Naive thymus-derived CD4-positive, alpha-beta T cell (primary cell): ENCODE results near the gene NTNG1. TPM values are rescaled to one million over a fixed set of nuclear protein-coding genes. Genes with fewer than 3 reads are reported as not detected.

Source experiments
- ATAC-seq: fragments of 150-1000 bp; cut with Tn5 transposase; 2 replicates; pipeline ENCODE4 v1.10.0; 2021; ENCODE audit warnings: mild to moderate bottlenecking, moderate library complexity
- CTCF ChIA-PET: fragments of 350-600 bp; sonication (Branson Sonifier 250); formaldehyde crosslinking; loops from one replicate; lab custom pipeline; 2021; ENCODE audit warnings: antibody characterized with exemption; lab: Charles Lee
- POLR2A ChIA-PET: fragments of 350-600 bp; sonication (Branson Sonifier 250); formaldehyde crosslinking; loops from one replicate; lab custom pipeline; 2021; ENCODE audit warnings: antibody characterized with exemption, inconsistent platforms; lab: Charles Lee
- DNase-seq, 9 donors: peaks; one replicate each; pipeline versions ENCODE4 v3.0.0 to v3.0.0-alpha.2; 2020 to 2022; ENCODE audit warnings: mixed read lengths in 1 of 9
- H3K27ac ChIP-seq: one replicate; pipeline ENCODE4 v1.7.0; 2013; ENCODE audit warnings: mild to moderate bottlenecking, low read depth, low read length, moderate library complexity
- H3K27me3 ChIP-seq, 2 donors: one replicate each; pipeline ENCODE4 v1.7.0; 2013; ENCODE audit warnings: low read length in 2 of 2, mild to moderate bottlenecking in 2 of 2, moderate library complexity in 2 of 2; ENCODE audit not compliant: control insufficient read depth in 2 of 2, insufficient read depth in 2 of 2
- H3K36me3 ChIP-seq, 3 experiments: 1 replicate in 2 of 3; 2 replicates in 1 of 3; pipeline ENCODE4 v1.7.0; 2013; ENCODE audit warnings: low read length in 3 of 3, mild to moderate bottlenecking in 3 of 3, moderate library complexity in 1 of 3; ENCODE audit not compliant: insufficient read depth in 3 of 3, control insufficient read depth in 2 of 3
- H3K4me1 ChIP-seq, 2 donors: one replicate each; pipeline ENCODE4 v1.7.0; 2013; ENCODE audit warnings: low read length in 2 of 2, mild to moderate bottlenecking in 2 of 2, moderate library complexity in 1 of 2; ENCODE audit not compliant: control insufficient read depth in 2 of 2, insufficient read depth in 2 of 2
- H3K4me3 ChIP-seq: 2 replicates; pipeline ENCODE4 v1.7.0; 2013; ENCODE audit warnings: mild to moderate bottlenecking, low read length
- H3K9me3 ChIP-seq, 3 experiments: 1 replicate in 2 of 3; 2 replicates in 1 of 3; pipeline ENCODE4 v1.7.0; 2013; ENCODE audit warnings: low read length in 3 of 3; ENCODE audit not compliant: control insufficient read depth in 2 of 3
- H3K27ac Mint-ChIP-seq, 9 donors: one replicate each; pipeline ENCODE4 v1.8.0; 2020 to 2022; ENCODE audit warnings: mixed read lengths in 9 of 9, mild to moderate bottlenecking in 8 of 9, moderate library complexity in 5 of 9, inconsistent platforms in 2 of 9
- H3K27me3 Mint-ChIP-seq, 5 donors: one replicate each; pipeline ENCODE4 v1.8.0; 2021 to 2022; ENCODE audit warnings: mixed read lengths in 5 of 5, mild to moderate bottlenecking in 1 of 5
- H3K36me3 Mint-ChIP-seq, 5 donors: one replicate each; pipeline ENCODE4 v1.8.0; 2020 to 2022; ENCODE audit warnings: mixed read lengths in 5 of 5, mild to moderate bottlenecking in 3 of 5, inconsistent platforms in 1 of 5
- H3K4me1 Mint-ChIP-seq, 7 donors: one replicate each; pipeline ENCODE4 v1.8.0; 2020 to 2022; ENCODE audit warnings: mixed read lengths in 7 of 7, mild to moderate bottlenecking in 3 of 7, inconsistent platforms in 1 of 7
- H3K4me3 Mint-ChIP-seq, 10 donors: one replicate each; pipeline ENCODE4 v1.8.0; 2020 to 2022; ENCODE audit warnings: mild to moderate bottlenecking in 10 of 10, mixed read lengths in 10 of 10, moderate library complexity in 6 of 10, inconsistent platforms in 2 of 10
- H3K9me3 Mint-ChIP-seq, 11 donors: one replicate each; pipeline ENCODE4 v1.8.0; 2020 to 2022; ENCODE audit warnings: mixed read lengths in 11 of 11, mild to moderate bottlenecking in 4 of 11, inconsistent platforms in 1 of 11, moderate library complexity in 1 of 11
- intact Hi-C, 2 donors: fragments of 100-400 bp; cut with micrococcal nuclease; formaldehyde crosslinking; loops; one replicate each; pipeline ENCODE4 v1.15.1; 2023
- polyA plus RNA-seq, 2 donors: library from polyadenylated mRNA; unstranded; fragments of 300-500 nt; fragmentation: Illumina TruSeq; gene quantifications; one replicate each; pipeline ENCODE4 v1.2.3, GENCODE V29; 2021
- total RNA-seq, 6 experiments: library from RNA in 5 of 6; stranded (reverse) in 5 of 6; gene quantifications; 1 replicate in 5 of 6; 2 replicates in 1 of 6; pipeline ENCODE4 v1.2.3 and lab custom pipeline; 2021 to 2026

NTNG1 gene
- total and polyA plus RNA-seq, 7 experiments from 2014 or later = not detected

DNA sequence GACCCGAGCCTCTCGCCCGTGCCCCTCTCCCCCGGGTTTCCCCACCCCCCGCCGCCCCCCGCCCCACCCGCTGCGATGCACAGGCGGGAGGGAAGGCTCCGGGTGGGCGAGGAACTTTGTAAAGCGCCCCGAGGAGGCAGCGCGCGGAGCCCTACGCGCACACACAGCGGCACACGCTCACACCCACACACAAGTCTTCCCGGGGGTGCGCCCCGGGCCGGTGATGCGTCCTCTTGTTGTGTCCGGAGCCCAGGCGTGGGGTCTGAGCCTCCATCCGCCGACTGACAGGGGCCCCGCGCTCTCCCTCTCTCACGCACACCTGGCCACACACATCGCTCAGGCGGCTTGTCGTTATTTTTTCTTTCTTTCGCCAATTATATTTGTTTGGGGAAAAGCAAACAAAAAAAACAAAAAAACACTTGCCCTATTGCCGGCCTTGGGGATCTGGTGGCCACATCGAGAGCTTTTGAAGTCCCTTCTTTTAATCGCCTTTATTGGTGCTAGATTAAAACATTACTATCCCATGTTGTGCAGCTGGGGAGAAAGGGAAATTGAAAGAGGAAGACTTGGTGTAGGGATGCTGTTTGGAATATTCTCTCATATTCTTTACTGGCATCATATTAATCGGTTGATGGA lies 770 bp downstream of the NTNG1 start:
- no peaks in the 10 kb centered on the region for H3K36me3 Mint-ChIP-seq
- intact Hi-C loops = loop anchor here (1.0 to 2.0 kb wide), 3 partner anchors 85 to 95 kb away; partner anchors contain the start of gene PRMT6 (in 1 of the 2)
- peaks cover 66 to 83% (median 79%) of the 10 kb centered on the region in 5 donors for H3K27me3 Mint-ChIP-seq
- ATAC-seq (peak; percentile 18), DNase-seq (peak in 2 of 9 donors; percentile 16 to 24)
- no peak overlapping the region for H3K27ac ChIP-seq
- H3K27me3 ChIP-seq = peaks cover 2 to 3% of the 10 kb centered on the region in 2 donors
- peak overlapping the region; percentile 68 to 90 (median 85) for H3K4me3 Mint-ChIP-seq
- ChIA-PET POLR2A (no interaction called here), CTCF (interaction anchor here (0.7 kb wide), 1 partner anchor 709 kb away, joined by 4 read pairs; no protein-coding TSS in a partner anchor)
- peak overlapping the region; percentile 51 for H3K4me3 ChIP-seq
- no peaks in the 10 kb centered on the region for H3K9me3 ChIP-seq
- H3K4me1 Mint-ChIP-seq = peaks cover 14 to 27% (median 25%) of the 10 kb centered on the region in 7 donors
- H3K27ac Mint-ChIP-seq = no peak overlapping the region
- peaks cover 0 to 2% (median 0%) of the 10 kb centered on the region in 11 donors for H3K9me3 Mint-ChIP-seq
- no peaks in the 10 kb centered on the region for H3K36me3 ChIP-seq
- H3K4me1 ChIP-seq = peaks cover 3 to 4% of the 10 kb centered on the region in 2 donors

DNA sequence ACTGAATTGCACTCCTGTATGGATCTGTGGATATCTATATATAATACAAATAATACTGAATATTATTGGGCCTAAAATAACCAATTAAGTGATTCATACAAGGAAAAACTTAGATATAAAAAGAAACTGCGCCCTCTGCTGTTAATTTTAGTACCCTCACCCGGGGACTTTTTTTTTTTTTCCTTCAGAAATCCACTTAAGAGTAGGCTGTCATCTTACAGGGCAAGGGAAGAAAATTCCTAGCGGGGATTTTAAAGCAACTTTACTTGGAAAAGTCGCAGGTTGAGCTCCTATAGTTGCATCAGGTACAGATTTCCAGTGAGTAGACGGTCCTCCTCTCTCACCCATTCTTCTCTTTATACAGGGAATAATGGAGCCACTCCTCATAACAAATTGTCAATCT lies 1.3 kb downstream of the NTNG1 start:
- Mint-ChIP-seq H3K36me3 (no peaks in the 10 kb centered on the region), H3K27me3 (peaks cover 66 to 78% (median 76%) of the 10 kb centered on the region in 5 donors), H3K27ac (no peak overlapping the region), H3K4me3 (peak overlapping the region in 9 of 10 donors; percentile 83 to 90 (median 85)), H3K4me1 (peaks cover 14 to 27% (median 25%) of the 10 kb centered on the region in 7 donors), H3K9me3 (peaks cover 0 to 2% (median 0%) of the 10 kb centered on the region in 11 donors)
- ChIA-PET CTCF (interaction anchor here (0.7 kb wide), 1 partner anchor 709 kb away, joined by 4 read pairs; no protein-coding TSS in a partner anchor), POLR2A (no interaction called here)
- Histone ChIP-seq H3K36me3 (no peaks in the 10 kb centered on the region), H3K27ac (no peak overlapping the region), H3K4me3 (peak overlapping the region; percentile 51), H3K9me3 (no peaks in the 10 kb centered on the region), H3K4me1 (peaks cover 3 to 4% of the 10 kb centered on the region in 2 donors), H3K27me3 (peaks cover 2 to 3% of the 10 kb centered on the region in 2 donors)
- ATAC-seq (no peak), DNase-seq (peak in 3 of 9 donors; percentile 14 to 17 (median 15))
- intact Hi-C loops = loop anchor here (1.0 to 2.0 kb wide), 3 partner anchors 85 to 95 kb away; partner anchors contain the start of gene PRMT6 (in 1 of the 2)

DNA sequence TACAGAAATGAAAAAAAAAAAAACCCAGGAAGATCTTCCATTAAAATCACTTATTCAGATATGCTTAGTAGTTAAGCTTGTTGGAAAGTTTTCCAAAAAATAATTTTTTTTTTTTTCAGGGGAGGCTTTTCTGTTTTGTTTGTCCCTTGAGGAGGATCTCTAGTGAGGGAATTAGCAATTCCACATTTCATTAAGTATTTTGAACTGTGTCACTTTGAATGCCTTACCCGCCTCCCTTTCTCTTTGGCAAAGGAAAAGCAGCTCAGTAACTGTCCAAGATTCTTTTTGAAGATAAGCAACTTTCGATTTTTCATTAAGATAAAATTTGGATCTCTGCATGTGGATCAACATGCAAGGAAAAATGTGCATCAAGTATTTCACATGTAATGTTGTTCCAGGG lies 1.8 kb downstream of the NTNG1 start:
- peaks cover 3 to 4% of the 10 kb centered on the region in 2 donors for H3K4me1 ChIP-seq
- H3K9me3 Mint-ChIP-seq = peaks cover 0 to 2% (median 0%) of the 10 kb centered on the region in 11 donors
- no peak for DNase-seq
- no peaks in the 10 kb centered on the region for H3K36me3 ChIP-seq
- ChIA-PET POLR2A (no interaction called here), CTCF (interaction anchor here (0.6 kb wide), 1 partner anchor 99 kb away, joined by 5 read pairs; no protein-coding TSS in a partner anchor)
- H3K4me3 Mint-ChIP-seq = peak overlapping the region in 4 of 10 donors; percentile 83 to 90 (median 86)
- H3K4me3 ChIP-seq = no peak overlapping the region
- no peak overlapping the region for H3K27ac ChIP-seq
- ATAC-seq = no peak
- H3K27ac Mint-ChIP-seq = no peak overlapping the region
- intact Hi-C loops = loop anchor here (1.0 to 2.0 kb wide), 3 partner anchors 86 to 96 kb away; partner anchors contain the start of gene PRMT6 (in 1 of the 2)
- H3K27me3 Mint-ChIP-seq = peaks cover 64 to 75% (median 72%) of the 10 kb centered on the region in 5 donors
- H3K9me3 ChIP-seq = no peaks in the 10 kb centered on the region
- H3K4me1 Mint-ChIP-seq = peaks cover 14 to 27% (median 25%) of the 10 kb centered on the region in 7 donors
- peaks cover 2 to 3% of the 10 kb centered on the region in 2 donors for H3K27me3 ChIP-seq
- no peaks in the 10 kb centered on the region for H3K36me3 Mint-ChIP-seq

DNA sequence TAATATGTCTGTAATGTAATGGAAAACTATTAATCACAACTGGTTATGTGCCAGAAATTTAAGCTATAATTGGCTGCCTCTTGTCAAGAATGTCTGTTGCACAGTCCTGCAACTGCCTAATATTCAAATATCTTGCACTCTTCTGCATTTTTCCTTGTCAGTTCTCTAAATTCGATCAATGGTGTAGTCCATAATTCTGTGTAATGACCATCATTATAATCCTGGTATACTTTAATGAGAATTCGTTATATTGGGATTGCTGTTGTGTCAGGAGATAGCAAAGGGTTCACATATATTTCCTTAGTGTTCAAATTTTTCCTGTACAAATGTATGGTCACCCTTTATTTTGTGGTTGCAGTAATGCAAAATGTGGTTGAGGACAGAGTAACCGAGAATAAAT lies 4.8 kb downstream of the NTNG1 start:
- ATAC-seq (no peak), DNase-seq (no peak)
- Mint-ChIP-seq H3K4me1 (peaks cover 6 to 13% (median 12%) of the 10 kb centered on the region in 7 donors), H3K27ac (no peak overlapping the region), H3K4me3 (no peak overlapping the region), H3K36me3 (no peaks in the 10 kb centered on the region), H3K9me3 (no peaks in the 10 kb centered on the region), H3K27me3 (peaks cover 38 to 69% (median 55%) of the 10 kb centered on the region in 5 donors)
- Histone ChIP-seq H3K27me3 (peaks cover 2 to 3% of the 10 kb centered on the region in 2 donors), H3K9me3 (no peaks in the 10 kb centered on the region), H3K36me3 (no peaks in the 10 kb centered on the region), H3K4me3 (no peak overlapping the region), H3K27ac (no peak overlapping the region), H3K4me1 (peaks cover 3 to 4% of the 10 kb centered on the region in 2 donors)
- ChIA-PET POLR2A (no interaction called here), CTCF (no interaction called here)
- intact Hi-C loops = no loop called here

DNA sequence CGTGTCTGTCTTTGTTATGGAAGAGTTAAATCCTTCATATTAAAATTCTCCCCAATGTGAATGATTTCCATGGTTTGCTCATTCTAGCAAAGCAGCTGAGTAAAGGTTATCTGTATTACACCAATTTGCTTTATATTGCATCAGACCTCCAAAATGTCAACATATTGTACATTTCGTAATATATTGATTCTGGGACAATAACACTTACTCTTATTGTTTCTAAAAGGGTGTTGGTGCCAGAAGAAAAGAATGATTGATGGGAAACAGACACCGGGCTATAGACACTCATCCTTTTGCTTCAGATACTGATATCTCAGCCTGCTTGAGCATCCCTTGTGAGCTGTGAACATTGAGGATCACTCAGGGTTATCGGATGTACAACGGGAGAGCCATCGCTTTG lies 7.0 kb downstream of the NTNG1 start:
- Mint-ChIP-seq H3K4me1 (no peaks in the 10 kb centered on the region), H3K27ac (no peak overlapping the region), H3K36me3 (no peaks in the 10 kb centered on the region), H3K27me3 (peaks cover 21 to 56% (median 50%) of the 10 kb centered on the region in 5 donors), H3K9me3 (no peaks in the 10 kb centered on the region), H3K4me3 (no peak overlapping the region)
- H3K27ac ChIP-seq = no peak overlapping the region
- no peak overlapping the region for H3K4me3 ChIP-seq
- H3K4me1 ChIP-seq = no peaks in the 10 kb centered on the region
- ChIA-PET POLR2A (no interaction called here), CTCF (no interaction called here)
- no peaks in the 10 kb centered on the region for H3K9me3 ChIP-seq
- DNase-seq (no peak), ATAC-seq (no peak)
- no peaks in the 10 kb centered on the region for H3K36me3 ChIP-seq
- intact Hi-C loops = no loop called here
- peaks cover 0 to 3% of the 10 kb centered on the region in 2 donors for H3K27me3 ChIP-seq

DNA sequence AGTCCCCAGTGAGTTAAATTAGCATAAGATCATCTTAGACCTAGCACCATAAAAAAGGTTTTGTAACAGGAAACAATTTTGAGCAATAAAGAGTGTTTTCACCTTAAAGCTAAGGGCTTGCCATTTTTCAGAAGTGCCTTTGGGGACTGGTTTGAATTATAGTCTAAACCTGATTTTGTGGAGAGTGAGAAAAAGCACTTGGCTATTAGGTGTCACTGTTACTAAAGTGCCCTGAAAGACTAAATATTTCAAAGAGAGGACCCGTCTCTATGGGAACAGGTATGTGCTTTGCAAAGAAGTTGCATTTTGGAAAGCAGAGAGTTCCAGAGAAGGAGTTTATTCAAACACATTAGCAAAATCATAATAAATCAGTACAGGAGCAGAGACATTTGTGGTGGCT lies 9.1 kb downstream of the NTNG1 start:
- DNase-seq (no peak), ATAC-seq (no peak)
- Histone ChIP-seq H3K27ac (no peak overlapping the region), H3K4me1 (no peaks in the 10 kb centered on the region), H3K9me3 (no peaks in the 10 kb centered on the region), H3K4me3 (no peak overlapping the region), H3K36me3 (no peaks in the 10 kb centered on the region), H3K27me3 (no peaks in the 10 kb centered on the region)
- Mint-ChIP-seq H3K27ac (no peak overlapping the region), H3K9me3 (no peaks in the 10 kb centered on the region), H3K4me1 (no peaks in the 10 kb centered on the region), H3K4me3 (no peak overlapping the region), H3K27me3 (peaks cover 7 to 48% (median 40%) of the 10 kb centered on the region in 5 donors), H3K36me3 (no peaks in the 10 kb centered on the region)
- POLR2A ChIA-PET = no interaction called here
- CTCF ChIA-PET = no interaction called here
- intact Hi-C loops = no loop called here
